HFFc6 (cell line): ENCODE data around the gene FHIP1B. TPM values are rescaled to one million over a fixed set of nuclear protein-coding genes. Genes with fewer than 3 reads are reported as not detected.

Experiments
- DNase-seq: peaks from one replicate; pipeline ENCODE4 v3.0.0-alpha.2; 2018
- H3K27ac Mint-ChIP-seq: 2 replicates; pipeline ENCODE4 v1.8.0; 2020; ENCODE audit warnings: mild to moderate bottlenecking, mixed read lengths
- H3K27me3 Mint-ChIP-seq: 2 replicates; pipeline ENCODE4 v1.8.0; 2021; ENCODE audit warnings: mild to moderate bottlenecking, moderate library complexity, mixed read lengths; ENCODE audit not compliant: insufficient read depth
- H3K36me3 Mint-ChIP-seq: 2 replicates; pipeline ENCODE4 v1.8.0; 2021; ENCODE audit warnings: low read depth, mixed read lengths
- H3K4me1 Mint-ChIP-seq: 2 replicates; pipeline ENCODE4 v1.8.0; 2020; ENCODE audit warnings: low read depth, mixed read lengths
- H3K4me3 Mint-ChIP-seq: 2 replicates; pipeline ENCODE4 v1.8.0; 2020; ENCODE audit warnings: mild to moderate bottlenecking, moderate library complexity, mixed read lengths
- H3K9me3 Mint-ChIP-seq: 2 replicates; pipeline ENCODE4 v1.8.0; 2020; ENCODE audit warnings: mild to moderate bottlenecking, mixed read lengths
- CTCF ChIP-seq: fragments of 200-600 bp; sonication (generic); IDR thresholded peaks from 2 replicates; pipeline ENCODE4 v1.5.0; 2021; ENCODE audit warnings: antibody characterized with exemption, mild to moderate bottlenecking
- total RNA-seq, 6 experiments: library from RNA; stranded (reverse); fragmentation: NEBNext Ultra II Directional; extraction: Animal tissue kit (Norgen Biotek cat#: 25700); gene quantifications; 2 replicates in 1 of 6; 3 replicates in 5 of 6; pipeline ENCODE4 v1.2.3, GENCODE V29; 2021

Gene FHIP1B
- total RNA-seq, 6 experiments from 2014 or later: 12.7 to 15.6 (median 14.7) TPM

GRCh38 chr11:6203327-6203726 lies 31.1 kb downstream of the FHIP1B start:
- no peaks in the 10 kb centered on the region for H3K36me3 Mint-ChIP-seq
- no peak overlapping the region for H3K4me3 Mint-ChIP-seq
- TF ChIP-seq CTCF: no peak
- peaks cover 28% of the 10 kb centered on the region for H3K4me1 Mint-ChIP-seq
- peaks cover 2% of the 10 kb centered on the region for H3K27me3 Mint-ChIP-seq
- no peaks in the 10 kb centered on the region for H3K9me3 Mint-ChIP-seq
- DNase-seq: no peak
- no peak overlapping the region for H3K27ac Mint-ChIP-seq

- H3K27ac Mint-ChIP-seq: no peak overlapping the region
- H3K9me3 Mint-ChIP-seq: no peaks in the 10 kb centered on the region
- H3K4me3 Mint-ChIP-seq: no peak overlapping the region
- peaks cover 2% of the 10 kb centered on the region for H3K27me3 Mint-ChIP-seq
- peaks cover 27% of the 10 kb centered on the region for H3K4me1 Mint-ChIP-seq
- no peak for DNase-seq
- H3K36me3 Mint-ChIP-seq: no peaks in the 10 kb centered on the region
- TF ChIP-seq CTCF: no peak
These were observed 32.4 kb downstream of the FHIP1B start for GRCh38 chr11:6202041-6202440.

GRCh38 chr11:6201481-6201880 lies 33.0 kb downstream of the FHIP1B start:
- Mint-ChIP-seq H3K4me3 (no peak overlapping the region), H3K4me1 (peaks cover 21% of the 10 kb centered on the region), H3K9me3 (no peaks in the 10 kb centered on the region), H3K27ac (no peak overlapping the region), H3K36me3 (no peaks in the 10 kb centered on the region), H3K27me3 (peaks cover 2% of the 10 kb centered on the region)
- TF ChIP-seq CTCF: no peak
- DNase-seq: peak; percentile 47

- Mint-ChIP-seq H3K4me3 (no peak overlapping the region), H3K27ac (no peak overlapping the region)
These were observed 33.5 kb downstream of the FHIP1B start for GRCh38 chr11:6200975-6201374.

GRCh38 chr11:6199174-6199810 lies 35.1 kb downstream of the FHIP1B start, which contains the start of gene OR52W1:
TSS of gene OR52W1 (plus strand) at chr11:6199224. CDS start at chr11:6199224, 0 bp downstream.
- Mint-ChIP-seq H3K4me3 (no peak within 1 kb of the TSS), H3K9me3 (no peaks in the 10 kb centered on the region), H3K36me3 (no peaks in the 10 kb centered on the region), H3K27me3 (peaks cover 2% of the 10 kb centered on the region), H3K4me1 (peaks cover 21% of the 10 kb centered on the region), H3K27ac (no peak within 1 kb of the TSS)
- no peak for TF ChIP-seq CTCF
- DNase-seq: no peak

More at GRCh38 chr11:6200975-6201374, 33.5 kb downstream of the FHIP1B start:
- Mint-ChIP-seq H3K9me3 (no peaks in the 10 kb centered on the region), H3K27me3 (peaks cover 2% of the 10 kb centered on the region), H3K4me1 (peaks cover 21% of the 10 kb centered on the region), H3K36me3 (no peaks in the 10 kb centered on the region)
- no peak for DNase-seq
- no peak for TF ChIP-seq CTCF
